Activated effector memory CD4-positive, alpha-beta T cell treated with Interleukin-2 at 50 U/mL for 16 hours (primary cell): ENCODE measurements around the gene MXRA8.
"Not testable (repeated sequence)": the region's sequence is repeated elsewhere in the genome, so short reads cannot be mapped to it uniquely, and the experiment has no call there.

Experiments used
- DNase-seq: peaks from one replicate; pipeline ENCODE4 v3.0.0-alpha.2; 2020

Gene MXRA8

GRCh38 chr1:1318777-1319645 is 39.3 kb downstream of the MXRA8 start:
- no peak for DNase-seq

- no peak for DNase-seq
Measured at GRCh38 chr1:1318131-1318652, 40.2 kb downstream of the MXRA8 start.

GRCh38 chr1:1317420-1317819 is 40.9 kb downstream of the MXRA8 start:
- no peak for DNase-seq

- not testable (repeated sequence) for DNase-seq
Measured at GRCh38 chr1:1316199-1316598, 42.2 kb downstream of the MXRA8 start.

GRCh38 chr1:1315435-1315954 is 42.9 kb downstream of the MXRA8 start:
- no peak for DNase-seq

GRCh38 chr1:1314678-1315335 is 43.5 kb downstream of the MXRA8 start:
- DNase-seq, result no peak

- no peak for DNase-seq
Measured at GRCh38 chr1:1314237-1314586, 44.1 kb downstream of the MXRA8 start.

- no peak for DNase-seq
Measured at GRCh38 chr1:1313500-1314236, 44.7 kb downstream of the MXRA8 start.

GRCh38 chr1:1312450-1313314 is 45.7 kb downstream of the MXRA8 start:
- DNase-seq, result no peak

GRCh38 chr1:1311107-1312104 is 46.9 kb downstream of the MXRA8 start:
- no peak for DNase-seq

- no peak for DNase-seq
Measured at GRCh38 chr1:1310476-1311053, 47.8 kb downstream of the MXRA8 start.

GRCh38 chr1:1310109-1310385 is 48.3 kb downstream of the MXRA8 start:
- DNase-seq, result no peak

GRCh38 chr1:1309251-1310108 is 48.9 kb downstream of the MXRA8 start:
- no peak for DNase-seq

GRCh38 chr1:1308756-1309250 is 49.6 kb downstream of the MXRA8 start:
- no peak for DNase-seq

- peak; percentile 86 for DNase-seq
Measured at GRCh38 chr1:1307923-1308755, 50.2 kb downstream of the MXRA8 start, which contains the start of the genes ACAP3 and PUSL1. Gene ACAP3, minus strand, starts transcription at chr1:1307930. Its CDS starts 115 bp downstream, at chr1:1307815. Gene PUSL1, plus strand, starts transcription at chr1:1308597. Its CDS starts 47 bp downstream, at chr1:1308644.

GRCh38 chr1:1307261-1307922 is 51.0 kb downstream of the MXRA8 start:
- no peak for DNase-seq

- no peak for DNase-seq
Measured at GRCh38 chr1:1306661-1307260, 51.6 kb downstream of the MXRA8 start.
